Thyroid gland (tissue), 4 donors: ENCODE measurements around the gene KIF16B. TPM values are rescaled to one million over a fixed set of nuclear protein-coding genes. Genes with fewer than 3 reads are reported as not detected.
"Not testable (repeated sequence)": the region's sequence is repeated elsewhere in the genome, so short reads cannot be mapped to it uniquely, and the experiment has no call there.

ENCODE experiments used
- DNase-seq, 2 donors: peaks; one replicate each; pipeline ENCODE4 v3.0.0-alpha.2; 2019
- H3K27ac ChIP-seq, 3 donors: fragments of 200-600 bp; sonication (generic); 1 replicate in 2 of 3; 2 replicates in 1 of 3; pipeline ENCODE4 v1.5.1; 2016 to 2019; ENCODE audit warnings: mild to moderate bottlenecking in 1 of 3, moderate library complexity in 1 of 3
- H3K27me3 ChIP-seq: fragments of 200-600 bp; sonication (generic); one replicate; pipeline ENCODE4 v1.5.1; 2019
- H3K36me3 ChIP-seq, 2 donors: fragments of 200-600 bp; sonication (generic); one replicate each; pipeline ENCODE4 v1.5.1; 2016 to 2019
- H3K4me1 ChIP-seq, 2 donors: fragments of 200-600 bp; sonication (generic); one replicate each; pipeline ENCODE4 v1.5.1; 2017 to 2019
- H3K4me3 ChIP-seq, 3 donors: fragments of 200-600 bp; sonication (generic); replicated peaks in 1 of 3; 1 replicate in 2 of 3; 2 replicates in 1 of 3; pipeline ENCODE4 v1.5.1; 2016; ENCODE audit warnings: mild to moderate bottlenecking in 1 of 3
- H3K9me3 ChIP-seq: fragments of 200-600 bp; sonication (generic); one replicate; pipeline ENCODE4 v1.5.1; 2017
- POLR2A ChIP-seq, 2 donors: fragments of 450-650 bp; IDR thresholded peaks; one replicate each; pipeline ENCODE4 v1.6.1; 2017; ENCODE audit warnings: antibody characterized with exemption in 2 of 2, mild to moderate bottlenecking in 2 of 2, moderate library complexity in 1 of 2
- WGBS, 2 donors: methylation state at CpG; one replicate each; pipeline ENCODE4 v1.1.5; 2017; 5-methylcytosine and 5-hydroxymethylcytosine counted together
- intact Hi-C: fragments of 100-400 bp; cut with DNase I; formaldehyde crosslinking; loops from one replicate; pipeline ENCODE4 v1.15.1; 2023
- total RNA-seq, 4 donors: library from RNA; depleted of rRNA; stranded (reverse); fragments of >200 nt; gene quantifications; one replicate each; pipeline ENCODE4 v1.2.3, GENCODE V29; 2016
- TF ChIP-seq, protein P1 (sequence below), 6 experiments: fragments of 200-600 bp in 3 of 6; fragments of 450-650 bp in 3 of 6; sonication (generic) in 3 of 6; IDR thresholded peaks; one replicate each; pipeline ENCODE4 v1.5.1; 2016 to 2019; ENCODE audit warnings: antibody characterized with exemption in 6 of 6, mild to moderate bottlenecking in 2 of 6, inconsistent platforms in 1 of 6, moderate library complexity in 1 of 6

KIF16B gene
- total RNA-seq, 4 donors from 2014 or later = 18.5 to 32.8 (median 28.6) TPM

DNA sequence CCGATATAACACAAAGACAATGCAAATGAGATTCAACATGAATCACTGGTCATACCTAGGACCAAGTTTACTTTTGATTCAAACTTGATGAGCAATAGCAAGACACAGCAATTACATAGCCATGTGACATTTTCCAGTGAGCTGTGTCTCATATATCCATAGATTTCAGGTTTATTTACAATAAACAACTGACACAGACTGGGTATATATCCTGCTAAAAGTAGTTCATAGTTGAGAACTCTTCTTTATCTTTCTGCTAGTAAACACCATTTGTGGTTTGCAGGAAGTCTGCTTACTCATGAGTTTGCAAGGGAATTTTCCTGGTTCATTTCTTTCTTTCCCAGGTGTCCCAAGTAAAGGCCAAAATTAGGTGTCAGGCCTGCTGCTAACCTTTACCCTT, 343.4 kb downstream of the KIF16B start:
- no peaks in the 10 kb centered on the region for H3K4me1 ChIP-seq
- no peaks in the 10 kb centered on the region for H3K9me3 ChIP-seq
- H3K27me3 ChIP-seq = no peaks in the 10 kb centered on the region
- H3K27ac ChIP-seq = no peak overlapping the region
- H3K36me3 ChIP-seq = no peaks in the 10 kb centered on the region
- intact Hi-C loops = no loop called here
- no peak overlapping the region for H3K4me3 ChIP-seq
- WGBS, 2 donors = 91 to 97% methylated on average over 1 of the region's 1 CpG
- no peak for DNase-seq
- TF ChIP-seq, protein P1, sequence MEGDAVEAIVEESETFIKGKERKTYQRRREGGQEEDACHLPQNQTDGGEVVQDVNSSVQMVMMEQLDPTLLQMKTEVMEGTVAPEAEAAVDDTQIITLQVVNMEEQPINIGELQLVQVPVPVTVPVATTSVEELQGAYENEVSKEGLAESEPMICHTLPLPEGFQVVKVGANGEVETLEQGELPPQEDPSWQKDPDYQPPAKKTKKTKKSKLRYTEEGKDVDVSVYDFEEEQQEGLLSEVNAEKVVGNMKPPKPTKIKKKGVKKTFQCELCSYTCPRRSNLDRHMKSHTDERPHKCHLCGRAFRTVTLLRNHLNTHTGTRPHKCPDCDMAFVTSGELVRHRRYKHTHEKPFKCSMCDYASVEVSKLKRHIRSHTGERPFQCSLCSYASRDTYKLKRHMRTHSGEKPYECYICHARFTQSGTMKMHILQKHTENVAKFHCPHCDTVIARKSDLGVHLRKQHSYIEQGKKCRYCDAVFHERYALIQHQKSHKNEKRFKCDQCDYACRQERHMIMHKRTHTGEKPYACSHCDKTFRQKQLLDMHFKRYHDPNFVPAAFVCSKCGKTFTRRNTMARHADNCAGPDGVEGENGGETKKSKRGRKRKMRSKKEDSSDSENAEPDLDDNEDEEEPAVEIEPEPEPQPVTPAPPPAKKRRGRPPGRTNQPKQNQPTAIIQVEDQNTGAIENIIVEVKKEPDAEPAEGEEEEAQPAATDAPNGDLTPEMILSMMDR (IDR thresholded peaks at IDR 0.05) = no peak
- no peak for TF ChIP-seq POLR2A (IDR thresholded peaks at IDR 0.05)

DNA sequence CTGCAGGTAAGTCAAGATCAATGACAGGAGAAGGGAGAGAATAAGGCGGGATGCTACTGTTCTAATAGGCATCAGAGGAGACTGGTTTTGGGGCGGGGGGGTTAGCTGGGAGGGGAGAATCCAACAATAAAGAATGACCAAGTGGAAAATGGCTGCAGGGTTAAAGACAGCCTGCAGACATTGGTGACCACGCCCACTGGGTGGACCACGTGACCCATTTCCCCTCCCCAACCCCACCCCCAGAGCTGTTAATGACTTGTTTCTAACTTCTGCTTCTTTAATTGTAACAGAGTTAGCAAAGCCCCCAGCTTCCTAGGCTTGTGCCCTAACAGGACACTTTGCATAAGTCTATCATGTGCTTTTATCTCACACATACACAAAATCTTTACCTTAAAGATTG, 344.5 kb downstream of the KIF16B start:
- Histone ChIP-seq H3K27me3 (no peaks in the 10 kb centered on the region), H3K9me3 (no peaks in the 10 kb centered on the region), H3K27ac (no peak overlapping the region), H3K4me1 (no peaks in the 10 kb centered on the region), H3K4me3 (no peak overlapping the region), H3K36me3 (no peaks in the 10 kb centered on the region)
- no peak for DNase-seq
- WGBS, 2 donors = 88 to 91% methylated on average over 4 of the region's 4 CpGs
- intact Hi-C loops = no loop called here
- TF ChIP-seq, protein P1 (IDR thresholded peaks at IDR 0.05) = no peak
- no peak for TF ChIP-seq POLR2A (IDR thresholded peaks at IDR 0.05)

DNA sequence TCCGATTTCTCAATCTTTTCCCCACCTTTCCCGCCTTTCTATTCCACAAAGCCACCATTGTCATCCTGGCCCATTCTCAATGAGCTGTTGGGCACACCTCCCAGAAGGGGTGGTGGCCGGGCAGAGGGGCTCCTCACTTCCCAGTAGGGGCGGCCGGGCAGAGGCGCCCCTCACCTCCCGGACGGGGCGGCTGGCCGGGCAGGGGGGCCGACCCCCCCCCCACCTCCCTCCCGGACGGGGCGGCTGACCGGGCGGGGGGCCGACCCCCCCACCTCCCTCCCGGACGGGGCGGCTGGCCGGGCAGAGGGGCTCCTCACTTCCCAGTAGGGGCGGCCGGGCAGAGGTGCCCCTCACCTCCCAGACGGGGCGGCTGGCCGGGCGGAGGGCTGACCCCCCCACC, 346.3 kb downstream of the KIF16B start:
- WGBS, 2 donors = no CpG with 5 or more reads among the region's 27 CpGs
- H3K36me3 ChIP-seq, H3K9me3 ChIP-seq, H3K27me3 ChIP-seq, H3K4me1 ChIP-seq, DNase-seq, H3K27ac ChIP-seq, H3K4me3 ChIP-seq, intact Hi-C loops: not testable (repeated sequence)

DNA sequence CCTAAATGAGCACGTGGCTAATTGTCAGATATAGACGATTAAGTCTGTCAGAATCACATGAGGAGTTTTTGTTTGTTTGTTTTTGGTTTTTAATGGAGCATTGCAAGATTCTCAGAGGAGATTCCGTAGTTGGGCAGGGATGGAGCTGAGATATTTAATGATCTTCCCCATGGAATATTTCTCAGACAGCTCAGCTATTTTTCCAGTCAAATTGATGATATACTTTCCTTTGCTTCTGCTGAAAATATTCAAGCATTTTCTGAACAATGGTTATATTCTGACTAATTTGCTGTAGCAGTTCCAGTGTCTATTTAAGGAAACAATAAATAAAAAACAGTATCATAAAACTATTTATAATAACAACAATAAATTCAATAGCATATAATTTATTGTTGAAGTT, 348.4 kb downstream of the KIF16B start:
- no peaks in the 10 kb centered on the region for H3K27me3 ChIP-seq
- H3K36me3 ChIP-seq = no peaks in the 10 kb centered on the region
- H3K4me3 ChIP-seq = no peak overlapping the region
- intact Hi-C loops = no loop called here
- no peak for TF ChIP-seq POLR2A (IDR thresholded peaks at IDR 0.05)
- TF ChIP-seq, protein P1 (IDR thresholded peaks at IDR 0.05) = no peak
- WGBS, 2 donors = 64 to 67% methylated on average over 3 of the region's 3 CpGs
- H3K4me1 ChIP-seq = no peaks in the 10 kb centered on the region
- no peak for DNase-seq
- no peak overlapping the region for H3K27ac ChIP-seq
- no peaks in the 10 kb centered on the region for H3K9me3 ChIP-seq

DNA sequence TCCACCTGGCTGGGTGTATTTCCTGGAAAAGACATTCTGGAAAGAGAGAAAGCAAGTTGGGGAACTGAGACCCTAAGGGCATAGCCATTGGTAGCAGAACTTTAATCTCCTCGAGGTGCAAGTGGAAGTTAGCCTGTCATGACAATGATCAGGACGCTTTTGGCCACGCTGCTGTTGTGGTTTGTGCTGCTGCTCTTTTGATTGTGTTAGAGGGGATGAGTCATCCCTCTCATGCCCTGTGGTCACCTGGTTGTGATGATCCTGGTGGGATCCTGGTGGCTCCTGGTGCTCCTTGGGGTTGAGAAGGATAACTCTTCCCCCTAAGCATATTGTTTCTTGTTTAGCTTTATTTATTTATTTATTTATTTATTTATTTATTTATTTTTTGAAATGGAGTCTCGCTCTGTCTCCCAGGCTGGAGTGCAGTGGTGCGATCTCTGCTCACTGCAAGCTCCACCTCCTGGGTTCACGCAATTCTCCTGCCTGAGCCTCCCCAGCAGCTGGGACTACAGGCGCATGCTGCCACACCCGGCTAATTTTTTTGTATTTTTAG, 350.3 kb downstream of the KIF16B start:
- 93 to 98% methylated on average over 8 of the region's 8 CpGs for WGBS, 2 donors
- intact Hi-C loops = no loop called here

More for the DNA sequence above, 350.3 kb downstream of the KIF16B start:
- H3K9me3 ChIP-seq = no peaks in the 10 kb centered on the region
- no peaks in the 10 kb centered on the region for H3K27me3 ChIP-seq
- H3K4me1 ChIP-seq = no peaks in the 10 kb centered on the region
- no peak overlapping the region for H3K4me3 ChIP-seq
- TF ChIP-seq POLR2A (IDR thresholded peaks at IDR 0.05) = no peak
- TF ChIP-seq, protein P1 (IDR thresholded peaks at IDR 0.05) = no peak
- no peak overlapping the region for H3K27ac ChIP-seq
- DNase-seq = no peak
- H3K36me3 ChIP-seq = no peaks in the 10 kb centered on the region

Other genes with a start within 250 kb of the KIF16B start
- 10 to 100 TPM; 24.8 to 42.0 (median 35.2) TPM for gene SNRPB2, start 156.6 kb upstream of the KIF16B start, total RNA-seq
- not detected for gene OTOR, start 174.9 kb upstream of the KIF16B start, total RNA-seq